ENCODE measurements around the gene PKN1. TPM values are rescaled to one million over a fixed set of nuclear protein-coding genes. Genes with fewer than 3 reads are reported as not detected.

The PKN1 gene
- total and polyA plus RNA-seq, 2 of the 4 experiments (the other 2 are of a cell fraction), result 39.1 to 41.4 TPM

GRCh38 chr19:14474827-14475226 lies 41.7 kb downstream of the PKN1 start:
- Histone ChIP-seq H3K36me3 (ENCODE audit: control insufficient read depth, insufficient read depth, low read length) (peaks cover 25% of the 10 kb centered on the region; the same call in 1 of the 2 replicates), H2BK15ac (ENCODE audit: low read depth, low read length) (no peak overlapping the region), H3K18ac (ENCODE audit: low read depth, low read length) (no peak overlapping the region), H3K14ac (replicated peaks; ENCODE audit: low read depth, low read length) (peak overlapping the region; percentile 79), H2AK9ac (replicated peaks; ENCODE audit: low read depth, low read length, poor library complexity) (peak overlapping the region; percentile 95), H3K4me1 (ENCODE audit: control insufficient read depth, insufficient read depth, low read length) (peaks cover 31% of the 10 kb centered on the region), H3K4me3 (ENCODE audit: insufficient read depth, low read depth, low read length) (peak overlapping the region; percentile 7; the same call in 1 of the 2 replicates), H4K8ac (ENCODE audit: low read depth in 2 of 2, low read length in 2 of 2) (peak overlapping the region; percentile 59 to 88; a peak in 3 of 4 replicates), H3K56ac (ENCODE audit: extremely low read depth, insufficient read depth, low read length) (no peak overlapping the region; the same call in 1 of the 2 replicates), H3K27ac (ENCODE audit: insufficient read depth, low read length) (peak overlapping the region; percentile 17), H3K4ac (ENCODE audit: low read depth, low read length) (peak overlapping the region; percentile 92), H2BK20ac (ENCODE audit: low read depth, low read length) (no peak overlapping the region), H4K91ac (ENCODE audit: insufficient read depth, low read depth, low read length) (peak overlapping the region; percentile 92), H3K4me2 (ENCODE audit: low read depth, low read length) (peak overlapping the region; percentile 50), H3K9me3 (ENCODE audit: control insufficient read depth, insufficient read depth, low read length) (no peaks in the 10 kb centered on the region), H3K9ac (ENCODE audit: low read depth, low read length) (peak overlapping the region; percentile 19; the same call in 1 of the 2 replicates), H3K23ac (ENCODE audit: low read depth, low read length) (peak overlapping the region; percentile 87), H2BK5ac (ENCODE audit: low read depth, low read length, poor library complexity, severe bottlenecking) (peak overlapping the region; percentile 10), H3K79me1 (ENCODE audit: low read depth in 1 of 2, low read length in 2 of 2) (peaks cover 0 to 20% of the 10 kb centered on the region in 2 experiments; a peak in 2 of 4 replicates), H3K27me3 (ENCODE audit: control insufficient read depth, insufficient read depth, low read length) (no peaks in the 10 kb centered on the region), H2AFZ (replicated peaks; ENCODE audit: low read length, poor library complexity) (peak overlapping the region; percentile 85), H2AK5ac (ENCODE audit: low read depth, low read length) (peak overlapping the region; percentile 97), H3K9me1 (ENCODE audit: insufficient read depth, low read length) (0 out of 2 replicates have a peak, but pooled peaks cover 5% of the 10 kb centered on the region), H2BK120ac (ENCODE audit: low read depth, low read length) (peak overlapping the region; percentile 48), H4K5ac (ENCODE audit: low read depth, low read length) (peak overlapping the region; percentile 9; the same call in 1 of the 2 replicates), H4K20me1 (ENCODE audit: insufficient read depth, low read length) (peaks cover 12% of the 10 kb centered on the region)
- dilution Hi-C loops (cut with HindIII; ENCODE audit: low sequenced_read_pairs, unreplicated experiment), result no loop called here
- POLR2A ChIA-PET (ENCODE audit: unreplicated experiment), result no interaction called here
- no peak; the same call in none of the 2 replicates for ATAC-seq (ENCODE audit: low read depth)
- intact Hi-C loops (cut with micrococcal nuclease), result loop anchor here (5.0 kb wide), 1 partner anchor 338 kb away; the partner anchor contains the start of gene ASF1B
- WGBS, 2 experiments (ENCODE audit: extremely low coverage in 2 of 2, insufficient read length in 1 of 2), result 100% methylated on average over 1 of the region's 12 CpGs; no CpG with 5 or more reads in 1 of the 2 experiments
- no peak for DNase-seq
- no TSS peak for BruUV-seq (replicated peaks)
- CTCF ChIA-PET, result interaction anchor here (0.8 kb wide), 1 partner anchor 39 kb away, joined by 3 read pairs; no protein-coding TSS in a partner anchor
- in situ Hi-C loops (cut with MboI; ENCODE audit: low sequenced_read_pairs), result loop anchor here (10.0 kb wide), 1 partner anchor 590 kb away; no protein-coding TSS in a partner anchor
- no peak for TF ChIP-seq FOS (IDR thresholded peaks at IDR 0.05; ENCODE audit: low read depth, low read length)
- no peak for TF ChIP-seq RCOR1 (IDR thresholded peaks at IDR 0.05; ENCODE audit: insufficient replicate concordance, low read length)
- TF ChIP-seq NFE2L2 (IDR thresholded peaks at IDR 0.05; ENCODE audit: low read depth, low read length), result no peak
- no peak for TF ChIP-seq USF2 (IDR thresholded peaks at IDR 0.05; ENCODE audit: low read depth, low read length)
- TF ChIP-seq MAFK (IDR thresholded peaks at IDR 0.05; ENCODE audit: low read depth, low read length), result no peak

Data from IMR-90 (cell line).